Rectal smooth muscle tissue (tissue), 1 donor: Measurements from ENCODE around the gene ANXA8L1.
"Not testable (repeated sequence)": the region's sequence is repeated elsewhere in the genome, so short reads cannot be mapped to it uniquely, and the experiment has no call there.

Experiments used
- H3K27ac ChIP-seq: one replicate; pipeline ENCODE4 v1.7.0; 2013; ENCODE audit warnings: low read depth, low read length, inconsistent platforms
- H3K27me3 ChIP-seq: one replicate; pipeline ENCODE4 v1.7.0; 2013; ENCODE audit warnings: low read length; ENCODE audit not compliant: control insufficient read depth, insufficient read depth
- H3K36me3 ChIP-seq: one replicate; pipeline ENCODE4 v1.7.0; 2013; ENCODE audit warnings: low read length; ENCODE audit not compliant: control insufficient read depth, insufficient read depth
- H3K4me1 ChIP-seq: one replicate; pipeline ENCODE4 v1.7.0; 2013; ENCODE audit warnings: low read length; ENCODE audit not compliant: control insufficient read depth, insufficient read depth
- H3K4me3 ChIP-seq: one replicate; pipeline ENCODE4 v1.7.0; 2013; ENCODE audit warnings: low read length
- H3K9ac ChIP-seq: one replicate; pipeline ENCODE4 v1.7.0; 2013; ENCODE audit warnings: low read length

The ANXA8L1 gene

GRCh38 chr10:46377022-46377421 is 1.4 kb downstream of the ANXA8L1 start:
- not testable (repeated sequence) for H3K36me3 ChIP-seq, H3K4me3 ChIP-seq, H3K4me1 ChIP-seq, H3K27me3 ChIP-seq, H3K9ac ChIP-seq, H3K27ac ChIP-seq

- H3K4me1 ChIP-seq, H3K36me3 ChIP-seq, H3K9ac ChIP-seq, H3K27me3 ChIP-seq, H3K27ac ChIP-seq, H3K4me3 ChIP-seq: not testable (repeated sequence)
These were observed 2.1 kb downstream of the ANXA8L1 start for GRCh38 chr10:46377651-46378050.

- not testable (repeated sequence) for H3K4me3 ChIP-seq, H3K27ac ChIP-seq, H3K27me3 ChIP-seq, H3K4me1 ChIP-seq, H3K36me3 ChIP-seq, H3K9ac ChIP-seq
These were observed 2.5 kb downstream of the ANXA8L1 start for GRCh38 chr10:46378108-46378507.

GRCh38 chr10:46379233-46379848 is 3.8 kb downstream of the ANXA8L1 start:
- not testable (repeated sequence) for H3K4me3 ChIP-seq, H3K4me1 ChIP-seq, H3K27ac ChIP-seq, H3K36me3 ChIP-seq, H3K27me3 ChIP-seq, H3K9ac ChIP-seq

- not testable (repeated sequence) for H3K9ac ChIP-seq, H3K27ac ChIP-seq, H3K27me3 ChIP-seq, H3K4me1 ChIP-seq, H3K36me3 ChIP-seq, H3K4me3 ChIP-seq
These were observed 10.3 kb downstream of the ANXA8L1 start for GRCh38 chr10:46385858-46386257.

- not testable (repeated sequence) for H3K4me3 ChIP-seq, H3K27ac ChIP-seq
These were observed 11.1 kb downstream of the ANXA8L1 start for GRCh38 chr10:46386694-46387093.

GRCh38 chr10:46387309-46387902 is 11.8 kb downstream of the ANXA8L1 start:
- H3K4me3 ChIP-seq, H3K9ac ChIP-seq, H3K27me3 ChIP-seq, H3K4me1 ChIP-seq, H3K36me3 ChIP-seq, H3K27ac ChIP-seq: not testable (repeated sequence)

More at GRCh38 chr10:46386694-46387093, 11.1 kb downstream of the ANXA8L1 start:
- H3K27me3 ChIP-seq, H3K4me1 ChIP-seq, H3K36me3 ChIP-seq, H3K9ac ChIP-seq: not testable (repeated sequence)

GRCh38 chr10:46391422-46391821 is 15.8 kb downstream of the ANXA8L1 start:
- H3K4me1 ChIP-seq, H3K9ac ChIP-seq, H3K27ac ChIP-seq, H3K36me3 ChIP-seq, H3K4me3 ChIP-seq, H3K27me3 ChIP-seq: not testable (repeated sequence)

GRCh38 chr10:46396441-46397279 is 21.1 kb downstream of the ANXA8L1 start:
- not testable (repeated sequence) for H3K9ac ChIP-seq, H3K27me3 ChIP-seq, H3K4me1 ChIP-seq, H3K27ac ChIP-seq, H3K36me3 ChIP-seq, H3K4me3 ChIP-seq

GRCh38 chr10:46397767-46398166 is 22.2 kb downstream of the ANXA8L1 start:
- H3K27ac ChIP-seq = peak overlapping the region; percentile 45
- not testable (repeated sequence) for H3K9ac ChIP-seq, H3K4me1 ChIP-seq, H3K4me3 ChIP-seq, H3K27me3 ChIP-seq, H3K36me3 ChIP-seq

- H3K27me3 ChIP-seq, H3K4me1 ChIP-seq, H3K36me3 ChIP-seq, H3K9ac ChIP-seq: not testable (repeated sequence)
- H3K27ac ChIP-seq = peak overlapping the region; percentile 72
- H3K4me3 ChIP-seq = peak overlapping the region; percentile 52
These were observed 22.8 kb downstream of the ANXA8L1 start for GRCh38 chr10:46398212-46398886.

- not testable (repeated sequence) for H3K27me3 ChIP-seq, H3K4me3 ChIP-seq, H3K4me1 ChIP-seq, H3K27ac ChIP-seq, H3K36me3 ChIP-seq, H3K9ac ChIP-seq
These were observed 34.0 kb downstream of the ANXA8L1 start for GRCh38 chr10:46409556-46409955.
